CD8-positive, alpha-beta memory T cell (primary cell): ENCODE data around the gene BAK1. TPM values are rescaled to one million over a fixed set of nuclear protein-coding genes. Genes with fewer than 3 reads are reported as not detected.

ENCODE experiments used
- CTCF ChIA-PET: fragments of 350-600 bp; sonication (Branson Sonifier 250); formaldehyde crosslinking; loops from one replicate; lab custom pipeline; 2021; ENCODE audit warnings: antibody characterized with exemption; lab: Charles Lee
- POLR2A ChIA-PET: fragments of 350-600 bp; sonication (Branson Sonifier 250); formaldehyde crosslinking; loops from one replicate; lab custom pipeline; 2021; ENCODE audit warnings: antibody characterized with exemption; lab: Charles Lee
- DNase-seq, 5 donors: peaks; one replicate each; pipeline versions ENCODE4 v3.0.0 to v3.0.0-alpha.2; 2020 to 2022; ENCODE audit warnings: mixed read lengths in 1 of 5
- H3K27ac ChIP-seq: one replicate; pipeline ENCODE4 v1.7.0; 2013; ENCODE audit warnings: low read depth, mild to moderate bottlenecking, low read length, moderate library complexity
- H3K27me3 ChIP-seq: 2 replicates; pipeline ENCODE4 v1.7.0; 2013; ENCODE audit warnings: low read length, mild to moderate bottlenecking; ENCODE audit not compliant: insufficient read depth, poor library complexity, severe bottlenecking
- H3K36me3 ChIP-seq: 2 replicates; pipeline ENCODE4 v1.7.0; 2013; ENCODE audit warnings: mild to moderate bottlenecking, low read length, moderate library complexity; ENCODE audit not compliant: insufficient read depth
- H3K4me1 ChIP-seq: 2 replicates; pipeline ENCODE4 v1.7.0; 2013; ENCODE audit warnings: mild to moderate bottlenecking, low read length, moderate library complexity; ENCODE audit not compliant: insufficient read depth
- H3K4me3 ChIP-seq: 2 replicates; pipeline ENCODE4 v1.7.0; 2013; ENCODE audit warnings: mild to moderate bottlenecking, low read length
- H3K9me3 ChIP-seq: 2 replicates; pipeline ENCODE4 v1.7.0; 2013; ENCODE audit warnings: mild to moderate bottlenecking, low read length
- H3K27ac Mint-ChIP-seq, 8 donors: one replicate each; pipeline ENCODE4 v1.8.0; 2020 to 2021; ENCODE audit warnings: mixed read lengths in 8 of 8, mild to moderate bottlenecking in 6 of 8, inconsistent platforms in 3 of 8, moderate library complexity in 3 of 8
- H3K27me3 Mint-ChIP-seq, 2 donors: one replicate each; pipeline ENCODE4 v1.8.0; 2020 to 2021; ENCODE audit warnings: mixed read lengths in 2 of 2, mild to moderate bottlenecking in 1 of 2, moderate library complexity in 1 of 2
- H3K36me3 Mint-ChIP-seq, 3 donors: one replicate each; pipeline ENCODE4 v1.8.0; 2020 to 2021; ENCODE audit warnings: mixed read lengths in 3 of 3, inconsistent platforms in 1 of 3, mild to moderate bottlenecking in 1 of 3
- H3K4me1 Mint-ChIP-seq, 3 donors: one replicate each; pipeline ENCODE4 v1.8.0; 2020 to 2021; ENCODE audit warnings: mixed read lengths in 3 of 3, inconsistent platforms in 1 of 3, mild to moderate bottlenecking in 1 of 3
- H3K4me3 Mint-ChIP-seq, 7 donors: one replicate each; pipeline ENCODE4 v1.8.0; 2020 to 2021; ENCODE audit warnings: mixed read lengths in 7 of 7, mild to moderate bottlenecking in 6 of 7, moderate library complexity in 4 of 7, inconsistent platforms in 2 of 7
- H3K9me3 Mint-ChIP-seq, 5 donors: one replicate each; pipeline ENCODE4 v1.8.0; 2020 to 2022; ENCODE audit warnings: mixed read lengths in 5 of 5, mild to moderate bottlenecking in 3 of 5, moderate library complexity in 2 of 5, inconsistent platforms in 1 of 5
- polyA plus RNA-seq: library from polyadenylated mRNA; unstranded; fragments of 300-500 nt; fragmentation: Illumina TruSeq; gene quantifications from one replicate; pipeline ENCODE4 v1.2.3, GENCODE V29; 2021
- total RNA-seq, 2 experiments: library from RNA; stranded (reverse); gene quantifications; one replicate each; pipeline ENCODE4 v1.2.3, GENCODE V29; 2021

BAK1 gene
- total and polyA plus RNA-seq, 3 experiments from 2014 or later = 43.4 to 50.1 (median 48.5) TPM

DNA sequence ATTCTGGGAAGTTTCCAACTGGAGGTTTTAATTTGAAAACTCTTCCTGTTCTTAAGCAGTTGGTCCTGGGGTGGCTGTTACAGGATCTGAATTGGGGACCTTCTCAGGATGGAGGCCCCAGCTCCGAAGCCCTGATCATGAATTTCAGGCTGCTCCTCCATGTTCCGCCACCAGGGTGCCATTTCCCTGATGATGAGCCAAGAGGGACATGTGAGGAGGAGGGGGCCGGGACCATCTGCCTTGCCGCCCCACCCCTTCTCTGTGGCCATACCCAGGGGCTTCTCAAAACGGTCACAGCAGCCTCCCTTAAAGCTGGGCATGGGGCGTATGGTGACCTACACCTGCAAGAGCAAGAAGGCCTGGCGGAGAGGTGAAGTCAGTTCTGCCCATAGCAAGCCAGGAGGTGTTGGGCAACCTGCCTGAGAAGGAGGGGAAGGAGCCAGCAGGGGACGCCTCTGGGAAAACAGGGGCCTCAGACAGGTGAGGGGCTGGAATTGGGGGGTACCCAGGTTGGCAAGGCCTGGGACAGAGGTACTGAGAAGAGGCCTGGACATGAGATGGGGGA is 3.6 kb upstream of the BAK1 start:
- Histone ChIP-seq H3K27me3 (no peaks in the 10 kb centered on the region), H3K9me3 (no peaks in the 10 kb centered on the region), H3K4me3 (no peak overlapping the region), H3K27ac (no peak overlapping the region), H3K4me1 (peaks cover 18% of the 10 kb centered on the region), H3K36me3 (no peaks in the 10 kb centered on the region)
- Mint-ChIP-seq H3K27me3 (no peaks in the 10 kb centered on the region), H3K9me3 (no peaks in the 10 kb centered on the region), H3K36me3 (peaks cover 0 to 8% (median 0%) of the 10 kb centered on the region in 3 donors), H3K4me1 (peaks cover 21 to 29% (median 26%) of the 10 kb centered on the region in 3 donors), H3K27ac (peak overlapping the region in 4 of 8 donors; percentile 40 to 88 (median 76)), H3K4me3 (no peak overlapping the region)
- ChIA-PET POLR2A (interaction anchor here (0.6 kb wide), 1 partner anchor 42 kb away, joined by 3 read pairs; no protein-coding TSS in a partner anchor), CTCF (interaction anchor here (1.4 kb wide), 1 partner anchor 128 kb away, joined by 5 read pairs; the partner anchor contains the start of gene UQCC2)
- no peak for DNase-seq

DNA sequence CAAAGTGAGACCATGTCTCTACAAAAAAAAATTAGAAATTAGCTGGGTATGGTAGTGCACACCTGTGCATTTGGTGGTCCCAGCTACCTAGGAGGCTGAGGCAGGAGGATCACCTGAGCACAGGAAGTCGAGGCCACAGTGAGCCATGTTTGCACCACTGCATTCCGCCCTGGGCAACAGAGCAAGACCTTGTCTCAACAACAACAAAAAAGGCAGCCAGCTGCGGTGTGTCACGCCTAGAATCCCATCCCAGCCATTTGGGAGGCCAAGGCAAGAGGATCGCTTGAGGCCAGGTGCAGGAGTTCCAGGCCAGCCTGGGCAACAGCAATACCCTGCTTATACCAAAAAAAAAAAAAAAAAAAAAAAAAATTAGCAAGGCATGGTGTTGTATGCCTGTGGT is 1.1 kb upstream of the BAK1 start:
- no peak for DNase-seq
- H3K27me3 ChIP-seq = no peaks in the 10 kb centered on the region
- ChIA-PET POLR2A (interaction anchor here (0.6 to 1.0 kb wide), 5 partner anchors 11 to 127 kb away, joined by 3 to 11 read pairs (median 4); partner anchors contain the start of gene ZBTB9), CTCF (interaction anchor here (0.7 to 1.2 kb wide), 4 partner anchors 11 to 574 kb away, joined by 3 to 4 read pairs (median 3); partner anchors contain the start of gene ZBTB9)
- H3K27ac Mint-ChIP-seq = no peak overlapping the region
- peaks cover 9% of the 10 kb centered on the region for H3K36me3 ChIP-seq
- no peak overlapping the region for H3K27ac ChIP-seq
- no peaks in the 10 kb centered on the region for H3K27me3 Mint-ChIP-seq
- H3K9me3 ChIP-seq = no peaks in the 10 kb centered on the region
- H3K4me1 Mint-ChIP-seq = peaks cover 39 to 50% (median 41%) of the 10 kb centered on the region in 3 donors
- no peak overlapping the region for H3K4me3 Mint-ChIP-seq
- H3K4me1 ChIP-seq = peaks cover 38% of the 10 kb centered on the region
- H3K4me3 ChIP-seq = no peak overlapping the region
- H3K36me3 Mint-ChIP-seq = peaks cover 4 to 29% (median 5%) of the 10 kb centered on the region in 3 donors
- no peaks in the 10 kb centered on the region for H3K9me3 Mint-ChIP-seq

DNA sequence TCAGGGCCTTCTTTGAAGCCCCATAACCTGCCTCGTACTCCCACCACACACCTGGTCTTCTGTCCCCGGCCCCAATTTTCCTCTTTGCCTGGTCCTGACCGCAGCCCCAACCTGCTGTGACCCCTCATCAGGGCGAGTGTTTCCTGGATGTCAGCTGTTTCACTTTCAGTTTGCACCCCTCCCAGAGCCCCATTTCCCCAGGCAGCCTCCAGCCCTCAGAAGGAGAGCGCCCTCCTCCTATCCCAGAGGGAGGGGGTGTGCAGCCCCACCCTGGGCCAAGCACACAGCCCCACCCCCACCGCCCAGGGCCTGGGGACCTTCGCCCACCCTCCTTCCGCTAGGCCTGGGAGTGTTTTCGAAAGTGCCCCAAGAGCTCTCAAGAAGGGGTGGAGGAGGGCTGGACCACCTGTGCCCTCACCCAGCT is 1.5 kb downstream of the BAK1 start:
- peaks cover 32% of the 10 kb centered on the region for H3K36me3 ChIP-seq
- peaks cover 25% of the 10 kb centered on the region for H3K4me1 ChIP-seq
- no peaks in the 10 kb centered on the region for H3K27me3 ChIP-seq
- Mint-ChIP-seq H3K36me3 (peaks cover 4 to 54% (median 7%) of the 10 kb centered on the region in 3 donors), H3K27me3 (no peaks in the 10 kb centered on the region), H3K4me3 (peak overlapping the region; percentile 92 to 99 (median 95)), H3K4me1 (peaks cover 25 to 36% (median 27%) of the 10 kb centered on the region in 3 donors), H3K9me3 (no peaks in the 10 kb centered on the region), H3K27ac (peak overlapping the region; percentile 90 to 100 (median 98))
- DNase-seq = peak; percentile 26 to 77 (median 60)
- peak overlapping the region; percentile 98 for H3K4me3 ChIP-seq
- POLR2A ChIA-PET = interaction anchor here (1.4 to 2.2 kb wide), 3 partner anchors 8 to 133 kb away, joined by 5 to 17 read pairs (median 8); partner anchors contain the start of genes UQCC2 and ZBTB9
- no peaks in the 10 kb centered on the region for H3K9me3 ChIP-seq
- peak overlapping the region; percentile 90 for H3K27ac ChIP-seq
- CTCF ChIA-PET = interaction anchor here (0.9 to 1.6 kb wide), 8 partner anchors 13 to 887 kb away, joined by 3 to 5 read pairs (median 3); no protein-coding TSS in a partner anchor

DNA sequence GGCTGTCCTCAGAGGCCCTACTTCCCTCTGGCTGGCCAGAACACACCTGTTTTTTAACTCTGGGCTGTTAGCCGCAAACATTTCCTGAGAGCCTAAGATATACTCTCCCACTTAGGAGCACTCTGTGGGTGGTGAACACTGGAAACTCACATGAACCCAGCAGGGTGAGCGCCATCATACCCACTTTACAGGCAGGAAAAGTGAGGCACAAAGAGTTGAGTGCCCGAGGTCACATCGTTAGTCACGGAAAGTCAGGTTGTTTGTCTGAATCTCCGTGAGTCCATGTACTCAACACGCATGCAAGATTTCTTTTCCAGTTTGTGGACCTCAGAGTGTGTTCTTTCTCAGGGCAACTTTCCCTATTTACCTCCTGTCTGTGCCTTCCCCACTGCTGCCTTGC is 1.9 kb downstream of the BAK1 start:
- Mint-ChIP-seq H3K4me3 (peak overlapping the region; percentile 92 to 99 (median 95)), H3K4me1 (peaks cover 25 to 36% (median 27%) of the 10 kb centered on the region in 3 donors), H3K27me3 (no peaks in the 10 kb centered on the region), H3K36me3 (peaks cover 4 to 56% (median 7%) of the 10 kb centered on the region in 3 donors), H3K9me3 (no peaks in the 10 kb centered on the region), H3K27ac (peak overlapping the region; percentile 90 to 100 (median 98))
- H3K27me3 ChIP-seq = no peaks in the 10 kb centered on the region
- CTCF ChIA-PET = interaction anchor here (0.9 to 1.3 kb wide), 3 partner anchors 123 to 886 kb away, joined by 3 read pairs; no protein-coding TSS in a partner anchor
- H3K36me3 ChIP-seq = peaks cover 32% of the 10 kb centered on the region
- POLR2A ChIA-PET = interaction anchor here (2.2 kb wide), 1 partner anchor 8 kb away, joined by 17 read pairs; no protein-coding TSS in a partner anchor
- H3K9me3 ChIP-seq = no peaks in the 10 kb centered on the region
- H3K4me3 ChIP-seq = peak overlapping the region; percentile 98
- H3K27ac ChIP-seq = peak overlapping the region; percentile 90
- no peak for DNase-seq
- H3K4me1 ChIP-seq = peaks cover 25% of the 10 kb centered on the region

DNA sequence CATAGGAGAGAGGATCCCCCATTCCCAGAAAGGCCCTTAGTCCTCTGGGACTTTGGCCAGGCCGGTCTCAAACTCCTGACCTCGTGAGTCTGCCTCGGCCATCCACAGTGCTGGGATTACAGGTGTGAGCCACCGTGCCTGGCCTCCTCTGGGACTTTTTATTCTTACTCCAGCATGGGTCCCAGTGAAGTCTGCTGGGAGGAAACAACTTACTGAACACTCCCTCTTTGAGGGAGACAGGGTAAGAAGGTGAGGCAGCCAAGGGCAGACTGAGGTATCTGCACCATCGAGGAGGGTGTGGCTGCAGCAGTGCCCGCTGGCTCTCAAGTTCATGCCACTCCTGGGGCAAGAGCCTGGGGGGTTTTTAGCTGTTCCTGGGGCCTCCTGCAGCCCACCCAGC is 2.4 kb downstream of the BAK1 start:
- Histone ChIP-seq H3K9me3 (no peaks in the 10 kb centered on the region), H3K27ac (peak overlapping the region; percentile 90), H3K36me3 (peaks cover 32% of the 10 kb centered on the region), H3K4me3 (peak overlapping the region; percentile 98), H3K27me3 (no peaks in the 10 kb centered on the region), H3K4me1 (peaks cover 25% of the 10 kb centered on the region)
- ChIA-PET POLR2A (no interaction called here), CTCF (no interaction called here)
- no peak for DNase-seq
- no peaks in the 10 kb centered on the region for H3K27me3 Mint-ChIP-seq
- peak overlapping the region; percentile 70 to 99 (median 95) for H3K27ac Mint-ChIP-seq
- no peaks in the 10 kb centered on the region for H3K9me3 Mint-ChIP-seq
- peaks cover 25 to 36% (median 27%) of the 10 kb centered on the region in 3 donors for H3K4me1 Mint-ChIP-seq
- peak overlapping the region; percentile 92 to 99 (median 95) for H3K4me3 Mint-ChIP-seq
- H3K36me3 Mint-ChIP-seq = peaks cover 4 to 56% (median 7%) of the 10 kb centered on the region in 3 donors

DNA sequence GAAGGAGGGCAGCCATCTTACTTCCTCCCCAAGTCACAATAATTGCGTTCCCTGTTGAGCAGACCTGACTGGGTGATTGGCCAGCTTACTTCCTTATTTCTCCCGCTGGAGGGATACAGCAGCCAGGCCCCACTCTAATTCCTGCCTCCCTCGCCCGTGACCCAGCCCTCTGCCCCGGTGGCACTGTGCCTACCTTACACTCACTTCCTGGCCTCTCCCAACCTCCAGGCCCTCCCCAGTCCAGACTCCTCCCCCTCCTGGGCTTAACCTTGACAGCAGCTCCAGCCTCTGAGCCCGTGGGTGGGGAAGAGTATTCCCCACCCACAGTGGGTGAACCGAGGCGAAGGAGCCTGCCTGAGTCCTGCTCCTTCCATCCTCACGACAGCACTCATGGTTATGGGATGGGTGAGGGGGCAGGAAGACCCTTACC is 3.0 kb downstream of the BAK1 start:
- Mint-ChIP-seq H3K27ac (peak overlapping the region in 7 of 8 donors; percentile 50 to 98 (median 79)), H3K4me3 (peak overlapping the region in 5 of 7 donors; percentile 66 to 99 (median 93)), H3K4me1 (peaks cover 28 to 40% (median 30%) of the 10 kb centered on the region in 3 donors), H3K36me3 (peaks cover 4 to 60% (median 7%) of the 10 kb centered on the region in 3 donors), H3K9me3 (no peaks in the 10 kb centered on the region), H3K27me3 (no peaks in the 10 kb centered on the region)
- Histone ChIP-seq H3K9me3 (no peaks in the 10 kb centered on the region), H3K27me3 (no peaks in the 10 kb centered on the region), H3K4me3 (no peak overlapping the region), H3K27ac (no peak overlapping the region), H3K4me1 (peaks cover 29% of the 10 kb centered on the region), H3K36me3 (peaks cover 36% of the 10 kb centered on the region)
- DNase-seq = no peak
- POLR2A ChIA-PET = no interaction called here
- CTCF ChIA-PET = no interaction called here

DNA sequence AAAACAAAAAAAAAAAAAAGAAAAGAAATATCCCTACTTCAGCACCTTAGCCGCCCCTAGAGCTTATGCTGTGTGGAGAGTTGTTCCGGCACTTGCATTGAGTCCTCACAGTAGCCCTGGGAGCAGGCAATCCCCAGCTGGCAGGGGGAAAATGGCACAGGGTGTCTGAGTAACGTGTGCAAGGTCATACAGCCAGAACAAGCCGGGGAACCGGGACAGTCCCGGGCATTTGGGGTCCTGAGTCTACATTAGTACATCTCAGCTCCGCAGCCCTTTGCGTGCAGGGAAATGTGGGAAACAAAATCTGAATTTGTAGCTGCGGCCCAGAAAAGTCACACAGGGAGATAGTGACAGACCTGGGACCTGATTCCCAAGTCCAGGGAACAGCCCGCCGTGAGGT is 3.4 kb downstream of the BAK1 start:
- Histone ChIP-seq H3K4me3 (no peak overlapping the region), H3K27ac (no peak overlapping the region), H3K27me3 (no peaks in the 10 kb centered on the region), H3K4me1 (peaks cover 34% of the 10 kb centered on the region), H3K9me3 (no peaks in the 10 kb centered on the region), H3K36me3 (peaks cover 36% of the 10 kb centered on the region)
- CTCF ChIA-PET = no interaction called here
- Mint-ChIP-seq H3K27me3 (no peaks in the 10 kb centered on the region), H3K36me3 (peaks cover 4 to 65% (median 7%) of the 10 kb centered on the region in 3 donors), H3K4me1 (peaks cover 33 to 44% (median 34%) of the 10 kb centered on the region in 3 donors), H3K9me3 (no peaks in the 10 kb centered on the region), H3K27ac (peak overlapping the region; percentile 42 to 98 (median 68)), H3K4me3 (peak overlapping the region in 6 of 7 donors; percentile 15 to 99 (median 42))
- no peak for DNase-seq
- POLR2A ChIA-PET = no interaction called here
